SU-DHL-6 (cell line): ENCODE data around the gene SLC23A2.
"Not testable (repeated sequence)": the region's sequence is repeated elsewhere in the genome, so short reads cannot be mapped to it uniquely, and the experiment has no call there.

ENCODE experiments used
- H2AFZ ChIP-seq: fragments of 200-600 bp; sonication (generic); 2 replicates; pipeline ENCODE4 v1.6.1; 2014; ENCODE audit warnings: low read depth, mild to moderate bottlenecking, moderate library complexity, mixed read lengths, antibody characterized with exemption, low read length; ENCODE audit not compliant: severe bottlenecking
- H3F3A ChIP-seq: fragments of 200-600 bp; shearing (Covaris generic); 2 replicates; pipeline ENCODE4 v1.6.0; 2016; ENCODE audit warnings: antibody characterized with exemption, mild to moderate bottlenecking; ENCODE audit not compliant: insufficient read depth
- H3K27ac ChIP-seq: fragments of 200-600 bp; sonication (generic); 2 replicates; pipeline ENCODE4 v1.5.1; 2016; ENCODE audit warnings: low read depth, mild to moderate bottlenecking, low read length, moderate library complexity, mixed read lengths
- H3K27me3 ChIP-seq: fragments of 200-600 bp; sonication (generic), shearing (Covaris generic); 2 replicates; pipeline ENCODE4 v1.6.0; 2014; ENCODE audit warnings: mild to moderate bottlenecking, low read length
- H3K36me3 ChIP-seq: fragments of 200-600 bp; sonication (generic); 2 replicates; pipeline ENCODE4 v1.6.1; 2014; ENCODE audit warnings: mild to moderate bottlenecking, low read length, mixed read lengths
- H3K4me2 ChIP-seq: fragments of 300-600, 200-600 bp; shearing (Covaris generic), sonication (generic); 2 replicates; pipeline ENCODE4 v1.6.0; 2014; ENCODE audit warnings: low read length, low read depth, mild to moderate bottlenecking; ENCODE audit not compliant: poor library complexity, severe bottlenecking
- H3K4me3 ChIP-seq: fragments of 200-600 bp; sonication (generic); 2 replicates; pipeline ENCODE4 v1.5.1; 2014; ENCODE audit warnings: antibody characterized with exemption, low read length, mild to moderate bottlenecking, mixed read lengths; ENCODE audit not compliant: insufficient read depth, poor library complexity, severe bottlenecking
- H3K79me2 ChIP-seq: fragments of 200-600 bp; sonication (generic); 2 replicates; pipeline ENCODE4 v1.6.1; 2014; ENCODE audit warnings: mild to moderate bottlenecking, low read length, moderate library complexity; ENCODE audit not compliant: insufficient read depth
- H3K9ac ChIP-seq: fragments of 200-600 bp; sonication (generic); 2 replicates; pipeline ENCODE4 v1.7.0; 2014; ENCODE audit warnings: mild to moderate bottlenecking, low read length
- H3K9me2 ChIP-seq: fragments of 200-600 bp; sonication (generic); replicated peaks from 2 replicates; pipeline ENCODE4 v1.6.1; 2014; ENCODE audit warnings: low read length; ENCODE audit not compliant: insufficient read depth
- H3K9me3 ChIP-seq: fragments of 200-600 bp; sonication (generic); 2 replicates; pipeline ENCODE4 v1.6.1; 2014; ENCODE audit warnings: low read length, mixed read lengths; ENCODE audit not compliant: insufficient read depth
- H4K20me1 ChIP-seq: fragments of 200-600 bp; sonication (generic); 2 replicates; pipeline ENCODE4 v1.6.1; 2014; ENCODE audit warnings: low read depth, mild to moderate bottlenecking, antibody characterized with exemption, low read length, moderate library complexity, mixed read lengths
- EZH2phosphoT487 ChIP-seq: fragments of 200-600 bp; sonication (generic), shearing (Covaris generic); conservative IDR thresholded peaks from 2 replicates; pipeline ENCODE4 v1.6.1; 2018; ENCODE audit warnings: mild to moderate bottlenecking, antibody characterized with exemption, low read length, moderate library complexity, mixed read lengths
- TF ChIP-seq, protein P1 (sequence below): fragments of 200-600 bp; sonication (generic); IDR thresholded peaks from one replicate; pipeline ENCODE4 v1.5.1; 2017; ENCODE audit warnings: antibody characterized with exemption, mild to moderate bottlenecking, low read length, moderate library complexity; ENCODE audit not compliant: insufficient read depth, poor library complexity, severe bottlenecking

Gene SLC23A2

GRCh38 chr20:5039255-5039657 lies 37.9 kb upstream of the SLC23A2 start:
- no peak for TF ChIP-seq EZH2phosphoT487
- TF ChIP-seq, protein P1, sequence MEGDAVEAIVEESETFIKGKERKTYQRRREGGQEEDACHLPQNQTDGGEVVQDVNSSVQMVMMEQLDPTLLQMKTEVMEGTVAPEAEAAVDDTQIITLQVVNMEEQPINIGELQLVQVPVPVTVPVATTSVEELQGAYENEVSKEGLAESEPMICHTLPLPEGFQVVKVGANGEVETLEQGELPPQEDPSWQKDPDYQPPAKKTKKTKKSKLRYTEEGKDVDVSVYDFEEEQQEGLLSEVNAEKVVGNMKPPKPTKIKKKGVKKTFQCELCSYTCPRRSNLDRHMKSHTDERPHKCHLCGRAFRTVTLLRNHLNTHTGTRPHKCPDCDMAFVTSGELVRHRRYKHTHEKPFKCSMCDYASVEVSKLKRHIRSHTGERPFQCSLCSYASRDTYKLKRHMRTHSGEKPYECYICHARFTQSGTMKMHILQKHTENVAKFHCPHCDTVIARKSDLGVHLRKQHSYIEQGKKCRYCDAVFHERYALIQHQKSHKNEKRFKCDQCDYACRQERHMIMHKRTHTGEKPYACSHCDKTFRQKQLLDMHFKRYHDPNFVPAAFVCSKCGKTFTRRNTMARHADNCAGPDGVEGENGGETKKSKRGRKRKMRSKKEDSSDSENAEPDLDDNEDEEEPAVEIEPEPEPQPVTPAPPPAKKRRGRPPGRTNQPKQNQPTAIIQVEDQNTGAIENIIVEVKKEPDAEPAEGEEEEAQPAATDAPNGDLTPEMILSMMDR: no peak
- H2AFZ ChIP-seq: no peak overlapping the region
- no peak overlapping the region for H3K4me3 ChIP-seq

GRCh38 chr20:5036828-5037227 lies 35.5 kb upstream of the SLC23A2 start:
- no peaks in the 10 kb centered on the region for H3K79me2 ChIP-seq
- no peak overlapping the region for H3K4me2 ChIP-seq
- H3K4me3 ChIP-seq: no peak overlapping the region
- H3K9me2 ChIP-seq: no peaks in the 10 kb centered on the region
- TF ChIP-seq, protein P1: no peak
- no peak for TF ChIP-seq EZH2phosphoT487
- H3K27ac ChIP-seq: no peak overlapping the region
- no peaks in the 10 kb centered on the region for H3F3A ChIP-seq
- no peak overlapping the region for H3K9ac ChIP-seq
- no peak overlapping the region for H2AFZ ChIP-seq
- H3K36me3 ChIP-seq: no peaks in the 10 kb centered on the region
- no peaks in the 10 kb centered on the region for H3K9me3 ChIP-seq
- H4K20me1 ChIP-seq: no peaks in the 10 kb centered on the region
- no peaks in the 10 kb centered on the region for H3K27me3 ChIP-seq

More at GRCh38 chr20:5039255-5039657, 37.9 kb upstream of the SLC23A2 start:
- Histone ChIP-seq H3K4me2 (no peak overlapping the region), H3K9me3 (no peaks in the 10 kb centered on the region), H3K36me3 (no peaks in the 10 kb centered on the region), H3F3A (no peaks in the 10 kb centered on the region), H3K27me3 (no peaks in the 10 kb centered on the region), H3K27ac (no peak overlapping the region), H4K20me1 (no peaks in the 10 kb centered on the region), H3K9me2 (no peaks in the 10 kb centered on the region), H3K79me2 (no peaks in the 10 kb centered on the region), H3K9ac (no peak overlapping the region)

DNA sequence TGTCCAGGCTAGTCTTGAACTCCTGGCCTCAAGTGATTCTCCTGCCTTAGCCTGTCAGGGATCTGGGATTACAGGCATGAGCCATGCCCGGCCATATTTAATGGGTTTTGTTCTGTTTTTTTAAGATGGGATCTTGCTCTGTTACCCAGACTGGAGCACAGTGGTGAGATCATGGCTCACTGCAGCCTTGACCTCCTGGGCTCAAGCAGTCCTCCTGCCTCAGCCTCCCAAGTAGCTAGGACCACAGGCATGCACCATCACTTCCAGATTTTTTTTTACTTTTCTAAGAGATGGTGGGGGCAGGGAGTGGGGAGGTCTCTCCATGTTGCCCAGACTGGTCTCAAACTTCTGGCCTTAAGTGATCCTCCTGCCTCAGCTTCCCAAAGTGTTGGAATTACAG lies 34.2 kb upstream of the SLC23A2 start:
- H3K36me3 ChIP-seq, H2AFZ ChIP-seq, H3K4me2 ChIP-seq, H3K27me3 ChIP-seq, H3K9ac ChIP-seq, H3K79me2 ChIP-seq, H3K9me2 ChIP-seq, H4K20me1 ChIP-seq, H3K4me3 ChIP-seq, H3K27ac ChIP-seq, H3K9me3 ChIP-seq, H3F3A ChIP-seq: not testable (repeated sequence)

GRCh38 chr20:5033566-5033965 lies 32.3 kb upstream of the SLC23A2 start:
- Histone ChIP-seq H2AFZ (no peak overlapping the region), H3K9me2 (no peaks in the 10 kb centered on the region), H3K9me3 (no peaks in the 10 kb centered on the region), H3F3A (no peaks in the 10 kb centered on the region), H3K4me3 (no peak overlapping the region), H3K27me3 (no peaks in the 10 kb centered on the region), H3K4me2 (no peak overlapping the region), H3K36me3 (no peaks in the 10 kb centered on the region), H3K9ac (no peak overlapping the region), H4K20me1 (no peaks in the 10 kb centered on the region), H3K27ac (no peak overlapping the region), H3K79me2 (no peaks in the 10 kb centered on the region)
- TF ChIP-seq, protein P1: no peak
- no peak for TF ChIP-seq EZH2phosphoT487

- not testable (repeated sequence) for H4K20me1 ChIP-seq, H3K9ac ChIP-seq, H3K4me2 ChIP-seq, H3K9me3 ChIP-seq, H3K4me3 ChIP-seq, H3K27me3 ChIP-seq, H3F3A ChIP-seq, H3K36me3 ChIP-seq, H3K9me2 ChIP-seq, H3K79me2 ChIP-seq, H2AFZ ChIP-seq, H3K27ac ChIP-seq
Observed at GRCh38 chr20:5031701-5032100, 30.4 kb upstream of the SLC23A2 start.
